Prostate gland (tissue), 2 donors: Measurements from ENCODE around the gene APOL4.

Source experiments
- CTCF ChIP-seq, 4 experiments: fragments of 200-600 bp in 2 of 4; fragments of 450-650 bp in 2 of 4; sonication (generic) in 2 of 4; IDR thresholded peaks; 1 replicate in 3 of 4; 2 replicates in 1 of 4; pipeline ENCODE4 v1.5.1; 2016 to 2019; ENCODE audit warnings: antibody characterized with exemption in 4 of 4, mild to moderate bottlenecking in 2 of 4, moderate library complexity in 2 of 4
- POLR2A ChIP-seq: fragments of 450-650 bp; IDR thresholded peaks from one replicate; pipeline ENCODE4 v1.6.1; 2016; ENCODE audit warnings: antibody characterized with exemption, mild to moderate bottlenecking
- POLR2AphosphoS5 ChIP-seq: sonication (generic); formaldehyde crosslinking; IDR thresholded peaks from one replicate; pipeline ENCODE4 v1.6.1; 2017; ENCODE audit warnings: antibody characterized with exemption

- TF ChIP-seq POLR2AphosphoS5 (no peak), CTCF (IDR thresholded peaks at IDR 0.05) (no peak), POLR2A (no peak)
Observed at GRCh38 chr22:36227806-36228205, 26.2 kb upstream of the APOL4 start.
